ENCODE measurements around the gene XRCC6. TPM values are rescaled to one million over a fixed set of nuclear protein-coding genes. Genes with fewer than 3 reads are reported as not detected.

XRCC6 gene
- total and polyA plus RNA-seq, 9 of the 15 experiments (the other 6 are each of a cell fraction or from before 2014, with no cell fraction given), result 151 to 440 (median 318) TPM

GRCh38 chr22:41576877-41577276, 44.2 kb upstream of the XRCC6 start (continued):
- TF ChIP-seq SIN3A (IDR thresholded peaks at IDR 0.05; ENCODE audit: borderline replicate concordance in 2 of 2, control insufficient read depth in 1 of 2, low read depth in 2 of 2, low read length in 2 of 2) (no peak), ELK1 (CRISPR knock-in tag; IDR thresholded peaks at IDR 0.05) (no peak), PTBP1 (IDR thresholded peaks at IDR 0.05; ENCODE audit: low read depth, low read length) (no peak), CTBP1 (IDR thresholded peaks at IDR 0.05; ENCODE audit: borderline replicate concordance) (peak; percentile 31; the same call in 1 of the 2 replicates), TEAD2 (tag; IDR thresholded peaks at IDR 0.05) (no peak), CREM (IDR thresholded peaks at IDR 0.05; ENCODE audit: low read depth) (peak; percentile 40; the same call in 1 of the 2 replicates), PATZ1 (CRISPR knock-in tag; IDR thresholded peaks at IDR 0.05; ENCODE audit: borderline replicate concordance) (no peak), MEF2A (IDR thresholded peaks at IDR 0.05; ENCODE audit: control insufficient read depth, low read depth, low read length) (no peak), SRSF9 (IDR thresholded peaks at IDR 0.05; ENCODE audit: borderline replicate concordance, low read depth, low read length) (no peak), ZBTB7A (IDR thresholded peaks at IDR 0.05; ENCODE audit: borderline replicate concordance, control insufficient read depth, low read depth, low read length) (no peak), TEAD1 (CRISPR knock-in tag; IDR thresholded peaks at IDR 0.05) (0 out of 4 replicates have a peak, but pooled peaks of 1 of the 2 experiments have one; percentile 27), RHOXF2B (CRISPR knock-in tag; conservative IDR thresholded peaks at IDR 0.05) (no peak), XRCC3 (IDR thresholded peaks at IDR 0.05) (no peak), SRF (CRISPR knock-in tag; IDR thresholded peaks at IDR 0.05) (no peak), TAF15 (IDR thresholded peaks at IDR 0.05; ENCODE audit: low read depth, low read length) (no peak), ZNF395 (CRISPR knock-in tag; IDR thresholded peaks at IDR 0.05) (no peak), DACH1 (IDR thresholded peaks at IDR 0.05; ENCODE audit: partially characterized antibody) (no peak), CLOCK (CRISPR knock-in tag; IDR thresholded peaks at IDR 0.05; ENCODE audit: borderline replicate concordance) (no peak)

Data from K562 (cell line).